ENCODE measurements around the gene HOXA9. TPM values are rescaled to one million over a fixed set of nuclear protein-coding genes. Genes with fewer than 3 reads are reported as not detected.
A peak's percentile ranks its signal among the peaks of the same experiment; 100 is the strongest.

Gene HOXA9
- polyA plus RNA-seq, 6 donors from 2014 or later = not detected

DNA sequence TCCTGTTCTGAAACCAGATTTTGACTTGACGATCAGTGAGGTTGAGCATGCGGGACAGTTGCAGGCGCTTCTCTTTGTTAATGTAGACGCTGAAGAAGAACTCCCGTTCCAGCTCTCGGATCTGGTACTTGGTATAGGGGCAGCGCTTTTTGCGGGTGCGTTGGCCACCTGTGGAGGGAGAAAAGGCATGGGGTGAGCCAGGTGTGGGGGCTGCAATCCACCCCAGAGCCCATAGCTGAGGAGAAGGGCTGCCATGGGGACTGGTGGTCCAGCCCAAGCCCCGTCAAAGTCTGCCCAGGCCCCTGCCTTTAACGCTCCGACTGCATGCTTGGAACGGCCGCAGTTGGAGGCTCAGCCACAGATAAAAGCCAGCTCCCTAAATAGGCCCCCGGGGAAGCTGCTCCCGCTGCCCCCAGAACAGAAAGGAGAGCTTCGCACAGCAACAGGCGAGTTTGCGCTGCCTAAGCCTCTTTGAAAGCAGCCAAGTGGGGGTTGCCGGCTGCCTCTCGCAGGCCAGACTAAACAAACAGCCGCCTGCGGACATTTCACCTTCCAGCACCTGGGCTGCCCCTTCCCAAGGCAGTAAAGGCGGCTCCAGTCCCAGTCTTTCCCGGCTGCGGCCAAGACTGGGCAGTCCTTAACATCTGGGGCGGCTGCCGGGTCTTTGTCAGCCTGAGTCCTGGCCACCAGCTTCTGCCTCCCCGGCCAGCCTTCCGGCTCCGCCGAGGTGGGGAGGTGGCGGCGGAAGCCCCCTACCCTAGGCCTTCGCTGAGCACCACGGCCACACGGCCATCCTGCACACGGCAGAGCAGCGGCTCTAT lies 17.7 kb upstream of the HOXA9 start:
- Mint-ChIP-seq H3K4me3 (peak overlapping the region in 6 of 8 donors; percentile 6 to 85 (median 68)), H3K36me3 (peaks cover 0 to 8% of the 10 kb centered on the region in 2 donors), H3K4me1 (peaks cover 27 to 46% (median 35%) of the 10 kb centered on the region in 3 donors), H3K9me3 (peaks cover 0 to 24% (median 8%) of the 10 kb centered on the region in 7 donors), H3K27ac (peak overlapping the region in 4 of 6 donors; percentile 65 to 93 (median 78)), H3K27me3 (peaks cover 72 to 83% (median 77%) of the 10 kb centered on the region in 3 donors)
- DNase-seq (no peak), ATAC-seq (ENCODE audit: low read depth in 2 of 2) (no peak)

DNA sequence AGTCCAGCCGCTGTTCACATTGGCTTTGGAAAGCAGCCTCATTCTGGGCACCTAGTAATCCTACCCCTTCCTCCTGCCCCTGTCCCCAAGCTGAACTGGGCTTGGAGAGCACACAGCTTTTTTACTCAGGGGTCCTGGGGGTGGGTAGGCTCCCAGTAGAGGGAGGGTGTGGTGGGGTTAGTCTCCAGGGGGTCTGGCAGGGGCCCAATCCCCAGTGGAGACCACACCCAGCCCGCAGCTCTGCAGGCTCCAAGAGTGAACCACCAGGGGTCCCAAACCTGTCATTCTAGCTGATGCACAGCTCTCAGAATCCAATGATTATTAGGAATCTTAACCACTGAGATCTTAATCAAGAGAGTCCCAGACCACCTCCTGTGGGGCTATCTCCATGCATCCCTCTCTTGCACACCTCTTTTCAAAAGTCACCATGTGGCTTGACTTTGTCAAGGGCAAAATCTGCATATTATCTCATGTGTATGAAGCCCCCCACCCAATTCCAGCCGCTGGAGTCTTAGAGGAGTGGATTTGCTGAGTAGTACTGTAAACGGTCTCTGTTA lies 17.0 kb upstream of the HOXA9 start:
- peak overlapping the region in 2 of 6 donors; percentile 65 to 86 for H3K27ac Mint-ChIP-seq
- H3K36me3 Mint-ChIP-seq = peaks cover 0 to 8% of the 10 kb centered on the region in 2 donors
- no peak for ATAC-seq (ENCODE audit: low read depth in 2 of 2)

DNA sequence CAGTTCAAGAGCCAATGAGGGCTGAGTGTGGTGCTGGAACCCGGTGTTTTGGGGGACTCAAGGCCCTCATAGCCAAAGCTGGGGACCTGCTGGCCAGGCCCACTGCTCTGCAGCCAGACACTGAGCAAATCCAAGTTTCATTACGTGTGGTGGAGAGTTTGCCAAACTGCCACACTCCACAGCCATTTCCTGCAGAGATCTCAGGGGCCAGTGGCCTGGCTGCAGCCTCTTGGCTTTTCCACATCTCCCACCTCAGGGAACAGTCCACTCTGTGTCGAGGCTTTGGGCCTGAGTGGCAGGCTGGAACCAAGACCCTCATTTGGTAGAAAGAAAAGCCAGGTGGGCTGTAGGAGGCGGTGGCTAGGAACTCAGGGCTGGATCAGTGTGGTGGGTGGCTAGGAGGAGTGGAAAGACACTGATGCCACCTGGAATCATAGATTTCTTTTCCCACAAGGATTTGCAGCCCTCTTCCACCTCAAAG lies 16.5 kb upstream of the HOXA9 start:
- ATAC-seq (ENCODE audit: low read depth in 2 of 2) = no peak
- H3K36me3 Mint-ChIP-seq = peaks cover 0 to 8% of the 10 kb centered on the region in 2 donors
- peak overlapping the region in 1 of 8 donors; percentile 18 for H3K4me3 Mint-ChIP-seq
- peaks cover 24 to 36% (median 29%) of the 10 kb centered on the region in 3 donors for H3K4me1 Mint-ChIP-seq
- peaks cover 0 to 19% (median 8%) of the 10 kb centered on the region in 7 donors for H3K9me3 Mint-ChIP-seq
- no peak overlapping the region for H3K27ac Mint-ChIP-seq
- DNase-seq = no peak
- peaks cover 73 to 84% (median 75%) of the 10 kb centered on the region in 3 donors for H3K27me3 Mint-ChIP-seq

More for the DNA sequence above, 17.0 kb upstream of the HOXA9 start:
- H3K4me1 Mint-ChIP-seq = peaks cover 24 to 40% (median 29%) of the 10 kb centered on the region in 3 donors
- peaks cover 0 to 24% (median 8%) of the 10 kb centered on the region in 7 donors for H3K9me3 Mint-ChIP-seq
- DNase-seq = no peak
- H3K4me3 Mint-ChIP-seq = peak overlapping the region in 4 of 8 donors; percentile 6 to 56 (median 26)
- peaks cover 73 to 83% (median 77%) of the 10 kb centered on the region in 3 donors for H3K27me3 Mint-ChIP-seq

DNA sequence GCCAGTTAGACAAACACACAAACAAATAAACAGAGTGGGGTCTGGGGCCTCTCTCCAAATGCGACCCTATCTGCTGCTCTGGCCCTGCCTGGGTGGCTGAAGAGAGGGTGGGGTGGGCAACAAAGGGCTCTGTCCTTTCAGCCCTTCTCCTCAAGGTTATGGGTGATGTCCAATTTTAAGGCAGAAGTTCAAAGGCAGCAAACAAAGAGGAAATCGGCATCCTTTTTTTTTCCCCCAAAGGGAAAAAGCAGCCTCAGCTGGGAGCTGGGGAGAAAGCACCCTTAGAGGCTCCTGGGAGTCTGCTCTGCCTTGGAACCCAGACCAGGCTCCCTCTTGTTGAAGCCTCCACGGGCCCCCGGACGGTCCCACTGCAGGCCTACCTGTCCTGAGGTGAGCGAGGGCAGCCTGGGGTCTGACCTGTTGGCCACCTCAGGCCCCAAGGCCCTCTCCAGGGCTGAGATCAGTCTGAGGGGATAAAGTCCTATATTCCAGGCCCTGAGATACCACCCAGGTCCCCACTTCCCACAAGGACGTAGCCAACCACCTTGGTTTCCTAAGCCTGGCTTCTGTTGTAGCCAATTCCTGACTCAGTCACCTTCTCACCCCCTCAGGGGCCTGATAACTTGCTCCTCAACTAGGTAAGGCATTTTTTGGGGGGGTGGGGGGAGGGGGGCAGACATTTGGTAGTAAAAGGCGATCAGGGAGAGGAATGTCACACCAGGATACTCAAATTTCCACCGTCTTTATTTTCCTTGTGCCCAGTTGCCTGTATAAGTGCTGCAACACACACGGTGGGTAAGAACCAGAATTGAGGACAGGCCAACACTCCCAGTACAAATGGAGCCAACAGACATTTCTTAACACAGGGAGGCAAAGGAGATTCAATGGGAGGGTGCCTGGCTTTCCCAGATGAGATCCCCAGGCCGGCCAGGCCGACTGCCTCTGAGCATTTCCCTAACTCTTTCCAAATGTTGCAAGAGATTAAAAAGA lies 15.4 kb upstream of the HOXA9 start:
- ATAC-seq (ENCODE audit: low read depth in 2 of 2) (no peak), DNase-seq (no peak)
- Mint-ChIP-seq H3K36me3 (peaks cover 0 to 2% of the 10 kb centered on the region in 2 donors), H3K4me1 (peaks cover 16 to 31% (median 23%) of the 10 kb centered on the region in 3 donors), H3K4me3 (peak overlapping the region in 2 of 8 donors; percentile 18 to 29), H3K27ac (peak overlapping the region in 2 of 6 donors; percentile 58 to 90), H3K27me3 (peaks cover 72 to 85% (median 76%) of the 10 kb centered on the region in 3 donors), H3K9me3 (peaks cover 0 to 12% (median 6%) of the 10 kb centered on the region in 7 donors)

DNA sequence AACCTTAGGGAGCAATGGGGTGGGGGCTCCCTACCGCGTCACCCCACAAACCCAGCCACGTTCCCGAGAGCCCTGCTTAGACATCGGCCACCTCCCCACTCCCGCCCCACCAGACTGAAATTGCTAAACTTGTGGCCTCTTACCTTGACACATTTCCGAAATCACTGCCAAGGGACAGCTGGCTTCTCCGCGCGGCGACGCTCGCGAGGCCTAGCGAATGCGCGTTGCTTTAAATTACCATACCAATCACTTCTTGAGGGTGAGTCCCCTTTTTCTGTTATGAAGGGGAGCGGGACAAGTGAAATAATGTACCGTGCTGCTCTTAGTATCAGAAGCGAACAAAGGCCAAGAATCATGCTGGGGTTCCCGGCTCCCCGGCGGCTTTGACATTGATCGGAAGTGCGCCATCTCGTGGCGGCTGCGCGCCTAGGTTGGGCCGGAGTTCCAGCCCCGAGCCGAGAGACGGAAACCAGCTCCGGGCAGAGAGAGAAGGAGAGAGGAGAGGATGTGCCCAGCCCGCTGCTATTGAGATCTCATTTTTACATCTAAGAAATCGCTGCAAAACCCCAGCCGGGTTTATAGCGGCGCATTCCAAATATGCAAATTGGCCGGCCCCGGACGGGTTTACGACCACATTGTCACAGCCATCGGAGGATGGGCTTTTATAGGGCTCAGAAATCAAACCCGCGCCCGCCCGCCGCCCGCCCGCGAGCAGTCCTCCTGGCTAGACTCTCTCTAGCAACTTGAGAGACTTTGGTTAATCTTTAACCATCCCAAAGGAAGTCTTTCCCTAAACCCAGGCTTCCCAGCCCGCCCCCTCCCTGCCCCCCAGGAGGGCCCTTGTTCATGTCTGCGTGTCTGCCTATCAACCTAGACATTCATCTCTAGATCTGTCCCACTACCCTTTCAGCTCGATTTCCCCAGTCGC lies 14.4 kb upstream of the HOXA9 start:
- Mint-ChIP-seq H3K4me1 (peaks cover 12 to 24% (median 15%) of the 10 kb centered on the region in 3 donors), H3K4me3 (peak overlapping the region in 5 of 8 donors; percentile 4 to 64 (median 48)), H3K27ac (peak overlapping the region in 2 of 6 donors; percentile 62 to 90), H3K36me3 (no peaks in the 10 kb centered on the region), H3K27me3 (peaks cover 72 to 85% (median 74%) of the 10 kb centered on the region in 3 donors), H3K9me3 (peaks cover 0 to 11% (median 2%) of the 10 kb centered on the region in 7 donors)
- peak; percentile 56 to 75 for ATAC-seq (ENCODE audit: low read depth in 2 of 2)
- DNase-seq = no peak

DNA sequence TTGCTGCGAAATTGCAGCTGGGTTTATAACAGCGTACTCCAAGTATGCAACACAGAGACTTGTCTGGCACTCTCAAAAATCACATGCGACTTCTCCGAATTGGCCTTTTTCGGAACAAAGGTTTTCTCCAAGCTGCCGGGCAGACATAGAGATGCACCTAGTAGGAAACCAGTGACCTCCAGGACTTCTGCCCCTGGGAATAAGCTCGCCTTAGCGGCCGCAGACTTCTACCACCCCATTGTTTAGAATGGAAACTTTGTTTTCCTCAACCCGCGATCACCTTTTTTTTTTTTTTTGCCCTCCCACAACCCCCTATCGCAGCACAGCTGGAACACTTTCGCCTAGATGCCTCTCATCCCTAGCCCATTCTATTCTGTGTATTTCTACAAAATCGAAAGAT lies 13.7 kb upstream of the HOXA9 start:
- H3K4me1 Mint-ChIP-seq = peaks cover 11 to 20% (median 11%) of the 10 kb centered on the region in 3 donors
- no peaks in the 10 kb centered on the region for H3K36me3 Mint-ChIP-seq
- no peak for ATAC-seq (ENCODE audit: low read depth in 2 of 2)
- H3K9me3 Mint-ChIP-seq = peaks cover 0 to 11% (median 2%) of the 10 kb centered on the region in 7 donors
- peaks cover 71 to 87% (median 72%) of the 10 kb centered on the region in 3 donors for H3K27me3 Mint-ChIP-seq
- DNase-seq = no peak
- peak overlapping the region in 1 of 6 donors; percentile 62 for H3K27ac Mint-ChIP-seq
- H3K4me3 Mint-ChIP-seq = peak overlapping the region in 4 of 8 donors; percentile 21 to 55 (median 50)

DNA sequence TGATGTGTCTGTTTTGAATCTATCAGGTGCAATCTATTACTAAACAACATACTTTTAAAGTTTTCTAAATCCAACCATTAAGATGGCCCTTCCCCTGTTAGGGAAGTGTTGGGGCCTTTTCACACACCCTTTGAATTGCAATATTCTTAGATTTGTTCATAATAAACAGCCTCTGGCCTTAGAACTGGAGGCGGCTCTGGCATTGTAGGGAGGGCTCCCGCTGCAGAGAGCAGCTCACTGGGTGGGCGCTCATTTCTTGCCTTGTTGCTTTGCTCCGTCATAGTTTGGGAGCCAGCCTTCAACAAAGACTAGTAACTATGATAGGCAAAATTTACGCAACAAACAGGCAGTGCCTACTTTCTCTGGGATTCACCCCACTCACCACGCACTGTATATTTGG lies 13.0 kb upstream of the HOXA9 start:
- H3K27ac Mint-ChIP-seq = no peak overlapping the region
- peaks cover 0 to 11% (median 2%) of the 10 kb centered on the region in 7 donors for H3K9me3 Mint-ChIP-seq
- no peak for DNase-seq
- no peak overlapping the region for H3K4me3 Mint-ChIP-seq
- no peak for ATAC-seq (ENCODE audit: low read depth in 2 of 2)
- H3K4me1 Mint-ChIP-seq = peaks cover 11 to 15% (median 11%) of the 10 kb centered on the region in 3 donors
- no peaks in the 10 kb centered on the region for H3K36me3 Mint-ChIP-seq
- peaks cover 68 to 86% (median 71%) of the 10 kb centered on the region in 3 donors for H3K27me3 Mint-ChIP-seq

DNA sequence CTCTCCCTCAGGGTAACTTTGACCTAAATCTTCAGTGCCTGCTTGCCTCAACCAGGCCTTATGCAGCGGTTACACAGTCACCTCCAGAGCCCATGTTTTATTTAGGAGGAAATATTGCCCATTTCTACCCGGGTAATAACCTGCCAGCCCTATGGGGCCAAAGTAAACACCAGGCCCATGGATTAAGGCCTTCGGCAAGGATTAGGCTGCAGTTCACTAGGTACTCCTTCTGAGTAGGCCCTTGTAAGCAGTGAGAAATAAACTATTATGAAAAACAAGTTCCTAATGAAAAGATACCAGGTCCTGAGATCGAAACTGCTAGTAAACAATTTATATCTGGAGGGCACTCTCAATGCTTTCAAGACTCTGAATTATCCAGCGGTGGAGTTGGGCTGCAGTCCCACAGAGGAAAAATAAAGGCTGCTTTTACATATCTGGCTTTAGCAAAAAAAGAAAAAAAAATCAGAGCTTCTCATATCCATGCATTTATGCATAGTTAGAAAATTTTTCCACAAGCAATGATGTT lies 12.5 kb upstream of the HOXA9 start:
- ATAC-seq (ENCODE audit: low read depth in 2 of 2) (no peak), DNase-seq (no peak)
- H3K9me3 Mint-ChIP-seq = peaks cover 0 to 11% (median 2%) of the 10 kb centered on the region in 7 donors
- H3K27me3 Mint-ChIP-seq = peaks cover 66 to 85% (median 69%) of the 10 kb centered on the region in 3 donors
- H3K4me3 Mint-ChIP-seq = peak overlapping the region in 1 of 8 donors; percentile 33
- no peak overlapping the region for H3K27ac Mint-ChIP-seq
- peaks cover 9 to 15% (median 11%) of the 10 kb centered on the region in 3 donors for H3K4me1 Mint-ChIP-seq
- H3K36me3 Mint-ChIP-seq = no peaks in the 10 kb centered on the region

DNA sequence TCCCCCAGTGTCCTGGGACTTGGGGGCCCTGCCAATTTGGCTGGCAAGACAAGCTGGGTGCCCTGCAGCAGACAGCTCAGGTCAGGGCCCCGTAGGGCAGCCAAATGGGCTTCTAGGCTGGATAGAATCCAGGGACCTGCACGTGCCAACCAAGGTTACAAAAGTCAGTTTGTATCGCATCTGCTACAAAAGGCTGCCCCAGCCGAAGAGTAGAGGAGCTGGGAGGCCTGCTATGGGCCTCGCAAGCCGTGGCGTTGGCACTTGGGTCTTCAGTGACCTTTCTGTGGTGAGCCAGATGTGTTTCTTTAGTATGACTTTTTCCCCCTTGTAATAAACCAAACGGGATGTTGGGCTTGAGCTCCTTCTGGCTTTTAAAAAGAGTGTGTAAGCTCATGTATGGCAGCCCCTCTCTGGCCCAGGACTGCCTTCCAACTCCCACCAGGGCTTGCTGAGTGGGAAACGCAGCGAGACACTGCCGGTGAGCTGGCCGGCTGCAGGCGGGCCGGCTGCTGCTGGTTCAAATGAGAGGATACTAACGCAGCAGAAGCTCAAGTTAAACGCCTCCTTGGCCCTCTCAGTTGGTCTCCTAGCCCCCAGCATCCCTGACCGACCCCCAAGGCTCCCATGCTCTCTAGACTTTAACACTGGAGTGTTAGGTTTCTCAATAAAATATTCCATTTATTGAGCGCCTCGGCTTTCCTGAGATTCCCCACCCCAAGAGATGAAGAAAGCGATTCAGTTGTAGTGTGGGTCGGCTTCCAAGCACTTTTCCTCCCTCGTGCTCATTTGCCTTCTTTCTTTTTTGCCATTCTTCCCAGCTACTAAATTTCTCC lies 11.8 kb upstream of the HOXA9 start:
- H3K27ac Mint-ChIP-seq = no peak overlapping the region

DNA sequence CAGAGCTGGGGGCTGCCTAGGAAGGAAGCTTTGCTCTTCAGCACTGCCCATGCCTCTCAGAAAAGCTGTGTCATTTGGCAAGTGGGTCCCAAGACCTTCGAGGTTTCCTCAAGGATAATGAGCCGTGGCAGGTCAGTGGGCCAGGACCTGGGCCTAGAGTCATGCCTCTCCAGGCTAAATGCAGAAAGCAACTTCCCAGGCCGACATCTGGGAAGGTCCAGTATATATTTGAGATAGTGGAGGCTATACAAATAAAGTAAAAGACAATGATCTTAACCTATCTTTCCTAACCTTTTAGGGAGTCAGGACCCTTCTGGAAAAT lies 11.1 kb upstream of the HOXA9 start:
- Mint-ChIP-seq H3K27me3 (peaks cover 66 to 87% (median 66%) of the 10 kb centered on the region in 3 donors), H3K4me1 (peaks cover 16 to 27% (median 20%) of the 10 kb centered on the region in 3 donors), H3K27ac (no peak overlapping the region), H3K36me3 (peaks cover 0 to 9% of the 10 kb centered on the region in 2 donors), H3K9me3 (peaks cover 0 to 18% (median 4%) of the 10 kb centered on the region in 7 donors), H3K4me3 (no peak overlapping the region)
- DNase-seq (no peak), ATAC-seq (ENCODE audit: low read depth in 2 of 2) (no peak)

More for the DNA sequence above, 11.8 kb upstream of the HOXA9 start:
- H3K27me3 Mint-ChIP-seq = peaks cover 63 to 84% (median 65%) of the 10 kb centered on the region in 3 donors
- DNase-seq (no peak), ATAC-seq (ENCODE audit: low read depth in 2 of 2) (no peak)
- peaks cover 9 to 20% (median 14%) of the 10 kb centered on the region in 3 donors for H3K4me1 Mint-ChIP-seq
- peak overlapping the region in 1 of 8 donors; percentile 33 for H3K4me3 Mint-ChIP-seq
- peaks cover 0 to 11% (median 2%) of the 10 kb centered on the region in 7 donors for H3K9me3 Mint-ChIP-seq
- peaks cover 0 to 3% of the 10 kb centered on the region in 2 donors for H3K36me3 Mint-ChIP-seq

All from naive B cell (primary cell).